ENCODE results near the gene TPGS1.
"Not testable (repeated sequence)": the region's sequence is repeated elsewhere in the genome, so short reads cannot be mapped to it uniquely, and the experiment has no call there.

TPGS1 gene

DNA sequence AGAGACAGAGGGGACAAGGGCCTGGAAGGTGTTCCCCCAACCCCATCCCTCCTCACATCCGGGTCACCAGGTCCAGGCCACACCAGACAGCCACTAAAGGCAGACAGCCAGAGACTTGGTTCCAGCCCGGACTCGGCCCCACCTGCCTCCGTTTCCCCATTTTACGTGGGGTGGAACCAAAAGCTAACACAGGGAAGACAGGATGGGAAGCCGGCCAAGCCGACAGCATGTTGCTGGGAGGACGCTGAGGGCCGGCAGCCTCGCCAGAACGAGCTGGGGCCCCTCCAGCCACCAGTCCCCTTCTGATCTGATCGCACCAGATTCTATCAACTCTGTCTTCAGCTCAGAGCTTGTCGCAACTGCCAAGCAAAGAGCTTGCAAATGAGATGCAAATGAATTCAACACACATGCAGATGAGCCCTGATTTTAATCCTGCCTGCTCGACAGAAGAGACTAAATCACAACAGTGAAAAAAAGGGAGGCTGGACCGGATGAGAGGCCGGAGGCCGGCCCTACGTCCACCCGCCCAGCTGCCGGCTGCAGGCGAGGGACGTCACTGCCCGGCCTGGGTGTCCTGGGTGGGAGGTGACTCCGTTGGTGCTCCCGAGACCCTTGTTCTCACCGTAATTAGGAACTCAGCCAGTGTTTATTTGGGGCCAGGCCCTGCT lies 28.9 kb upstream of the TPGS1 start:
- DNase-seq = no peak

DNA sequence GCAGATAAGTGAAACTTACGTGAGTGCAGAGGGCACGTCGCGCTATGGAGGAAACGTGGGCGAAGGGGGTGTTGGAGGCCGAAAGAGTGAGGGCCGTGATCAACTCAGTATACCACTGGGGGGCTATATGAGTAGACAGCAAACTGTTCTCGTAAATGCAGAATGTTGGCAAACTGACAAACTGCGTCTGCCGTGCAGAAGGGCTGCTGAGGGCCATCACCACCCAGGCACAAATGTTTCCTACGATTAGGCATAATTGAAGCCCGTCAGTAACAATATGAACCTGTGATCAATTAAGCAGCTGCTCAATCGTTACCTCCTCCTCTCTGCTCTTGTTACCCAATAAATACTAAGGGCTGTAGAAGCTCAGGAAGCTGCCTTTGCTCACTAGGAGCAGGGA lies 28.3 kb upstream of the TPGS1 start:
- DNase-seq = no peak

DNA sequence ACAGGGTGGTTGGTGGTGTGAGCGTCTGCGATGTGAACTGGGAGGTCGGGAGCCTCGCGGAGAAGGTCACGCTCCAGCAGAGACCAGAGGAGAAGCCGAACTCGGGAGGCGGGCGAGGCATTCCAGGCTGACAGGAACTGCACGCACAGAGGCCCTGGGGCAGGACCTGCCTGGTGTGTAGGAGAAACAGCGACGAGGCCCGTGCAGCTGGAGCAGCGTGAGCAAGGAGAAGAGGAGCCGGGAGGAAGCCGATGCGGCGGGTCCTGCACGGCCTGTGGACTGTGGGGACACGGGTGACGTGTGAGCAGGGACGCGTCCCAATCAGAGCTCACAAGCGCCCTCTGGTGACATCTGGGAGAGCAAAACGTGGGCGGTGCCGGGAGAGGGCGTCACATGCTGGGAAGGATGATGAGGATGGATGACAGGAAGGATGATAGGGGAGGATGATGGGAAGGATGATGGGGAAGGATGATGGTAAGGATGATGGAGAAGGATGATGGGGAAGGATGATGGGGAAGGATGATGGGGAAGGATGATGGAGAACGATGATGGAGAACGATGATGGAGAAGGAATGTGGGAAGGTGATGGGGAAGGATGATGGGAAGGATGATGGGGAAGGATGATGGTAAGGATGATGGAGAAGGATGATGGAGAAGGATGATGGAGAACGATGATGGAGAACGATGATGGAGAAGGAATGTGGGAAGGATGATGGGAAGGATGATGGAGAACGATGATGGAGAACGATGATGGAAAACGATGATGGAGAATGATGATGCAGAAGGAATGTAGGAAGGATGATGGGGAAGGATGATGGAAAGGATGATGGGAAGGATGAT lies 27.1 kb upstream of the TPGS1 start:
- DNase-seq = peak; percentile 34

DNA sequence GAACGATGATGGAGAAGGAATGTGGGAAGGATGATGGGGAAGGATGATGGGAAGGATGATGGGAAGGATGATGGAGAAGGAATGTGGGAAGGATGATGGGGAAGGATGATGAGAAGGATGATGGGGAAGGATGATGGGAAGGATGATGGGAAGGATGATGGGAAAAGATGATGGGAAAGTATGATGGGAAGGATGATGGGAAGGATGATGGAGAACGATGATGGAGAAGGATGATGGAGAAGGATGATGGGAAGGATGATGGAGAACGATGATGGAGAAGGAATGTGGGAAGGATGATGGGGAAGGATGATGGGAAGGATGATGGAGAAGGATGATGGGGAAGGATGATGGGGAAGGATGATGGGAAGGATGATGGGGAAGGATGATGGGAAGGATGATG lies 26.2 kb upstream of the TPGS1 start:
- not testable (repeated sequence) for DNase-seq

DNA sequence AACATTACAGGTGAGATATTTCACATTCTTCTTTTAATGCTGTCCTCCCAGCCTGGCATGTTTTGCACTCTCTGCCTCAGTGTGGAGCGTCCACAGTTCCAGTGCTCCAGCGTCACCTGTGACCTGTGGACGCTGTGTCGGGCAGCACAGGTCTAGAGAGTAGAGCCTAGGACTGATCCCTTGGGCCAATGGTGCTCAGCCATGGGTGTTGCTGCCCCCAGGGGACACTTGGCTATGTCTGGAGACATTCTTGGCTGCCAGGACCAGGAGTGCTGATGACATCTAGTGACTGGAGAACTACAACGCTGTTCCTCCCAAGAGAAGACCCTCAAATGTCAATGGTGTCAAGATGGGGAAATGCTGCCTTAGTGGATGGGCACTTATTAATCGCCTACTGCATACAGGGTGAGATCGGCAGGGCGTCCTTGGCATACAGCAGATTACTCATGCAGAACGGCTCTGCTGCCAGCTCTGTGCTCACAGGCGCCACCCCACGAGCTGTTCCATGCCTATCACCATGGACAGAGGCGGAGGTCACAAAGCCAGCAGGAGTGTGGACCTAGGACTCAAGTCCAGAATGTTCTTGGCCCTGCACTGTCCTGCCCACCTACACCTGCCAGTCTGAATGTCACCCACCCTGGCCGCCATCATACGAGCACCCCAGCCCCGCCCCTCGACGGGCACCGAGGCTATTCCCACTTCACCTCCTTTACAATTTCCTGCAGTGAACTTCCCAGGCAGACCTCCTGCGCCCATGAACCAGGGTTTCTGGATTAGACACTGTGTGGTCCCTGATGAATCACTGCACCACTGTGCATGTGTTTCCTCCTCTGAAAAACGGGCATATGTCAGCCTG lies 24.9 kb upstream of the TPGS1 start:
- DNase-seq = no peak

DNA sequence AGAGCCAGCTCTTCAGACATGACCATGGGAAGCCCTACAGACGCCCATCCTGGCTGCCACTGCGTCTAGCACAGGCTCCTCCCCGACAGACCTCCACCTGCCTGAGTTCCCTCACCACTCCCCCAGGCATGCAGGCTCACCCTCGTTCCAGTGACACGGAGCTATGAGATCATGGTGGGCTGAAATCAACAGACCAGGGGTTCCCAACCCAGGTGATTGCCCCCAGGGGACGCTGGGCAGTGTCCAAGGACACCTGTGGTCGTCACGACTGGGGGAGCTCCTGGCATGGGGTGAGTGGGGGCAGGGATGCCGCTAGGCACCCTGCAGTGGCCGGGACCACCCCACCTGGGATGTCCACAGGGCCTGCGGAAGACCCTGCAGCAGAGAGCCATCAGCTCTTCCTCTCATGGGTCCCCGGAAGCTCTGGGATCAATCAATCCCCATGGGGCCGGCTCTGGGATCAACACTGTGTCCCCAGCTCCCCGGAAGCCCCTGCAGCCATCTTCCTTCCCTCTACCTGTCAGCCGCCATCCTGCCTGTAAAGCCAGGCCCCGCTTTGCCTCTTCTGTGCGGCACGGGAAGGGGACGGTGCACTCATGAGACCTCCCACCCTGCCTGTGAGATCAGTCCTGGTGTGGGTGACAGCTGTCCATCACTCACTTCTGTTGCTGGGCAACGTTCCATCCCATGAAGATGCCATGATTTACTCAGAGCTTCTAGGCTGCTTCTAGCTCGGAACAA lies 23.8 kb upstream of the TPGS1 start:
- DNase-seq = no peak

DNA sequence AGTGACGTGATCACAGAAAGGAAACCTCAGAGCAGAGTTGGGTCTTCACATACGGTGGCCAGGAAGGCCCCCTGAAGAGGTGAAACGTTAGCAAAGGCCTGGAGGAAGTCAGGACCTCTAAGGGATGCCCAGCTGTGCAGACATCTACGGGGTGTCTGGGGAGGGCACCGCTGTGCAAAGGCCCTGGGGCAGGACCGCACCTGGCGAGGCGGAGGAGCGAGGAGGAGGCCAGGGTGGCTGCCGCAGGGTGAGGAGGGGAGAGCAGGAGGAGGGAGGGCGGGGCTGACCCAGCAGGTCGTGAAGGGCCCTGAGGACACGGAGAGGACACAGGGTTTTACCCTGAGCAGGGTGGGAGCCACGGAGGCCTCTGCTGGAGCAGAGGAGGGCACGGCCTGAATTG lies 22.8 kb upstream of the TPGS1 start:
- no peak for DNase-seq

DNA sequence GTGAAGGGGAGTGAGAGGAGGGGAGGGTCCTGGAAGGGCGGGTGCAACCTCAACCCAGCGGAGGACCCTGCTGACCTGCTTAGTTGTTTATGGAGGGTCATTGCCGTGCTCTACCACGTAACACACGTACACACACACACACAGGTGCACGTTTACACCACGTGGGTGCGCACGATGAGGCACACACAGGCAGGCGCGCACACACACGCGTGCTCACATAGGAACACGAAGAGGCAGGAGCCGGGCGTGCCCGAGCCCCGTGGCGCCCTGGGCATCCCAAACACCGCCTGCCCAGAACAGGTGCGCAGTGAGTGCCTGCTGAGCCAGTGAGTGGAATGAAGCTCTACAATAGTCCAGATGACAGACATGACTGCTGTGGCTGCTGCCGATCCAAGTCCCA lies 22.2 kb upstream of the TPGS1 start:
- DNase-seq = no peak

DNA sequence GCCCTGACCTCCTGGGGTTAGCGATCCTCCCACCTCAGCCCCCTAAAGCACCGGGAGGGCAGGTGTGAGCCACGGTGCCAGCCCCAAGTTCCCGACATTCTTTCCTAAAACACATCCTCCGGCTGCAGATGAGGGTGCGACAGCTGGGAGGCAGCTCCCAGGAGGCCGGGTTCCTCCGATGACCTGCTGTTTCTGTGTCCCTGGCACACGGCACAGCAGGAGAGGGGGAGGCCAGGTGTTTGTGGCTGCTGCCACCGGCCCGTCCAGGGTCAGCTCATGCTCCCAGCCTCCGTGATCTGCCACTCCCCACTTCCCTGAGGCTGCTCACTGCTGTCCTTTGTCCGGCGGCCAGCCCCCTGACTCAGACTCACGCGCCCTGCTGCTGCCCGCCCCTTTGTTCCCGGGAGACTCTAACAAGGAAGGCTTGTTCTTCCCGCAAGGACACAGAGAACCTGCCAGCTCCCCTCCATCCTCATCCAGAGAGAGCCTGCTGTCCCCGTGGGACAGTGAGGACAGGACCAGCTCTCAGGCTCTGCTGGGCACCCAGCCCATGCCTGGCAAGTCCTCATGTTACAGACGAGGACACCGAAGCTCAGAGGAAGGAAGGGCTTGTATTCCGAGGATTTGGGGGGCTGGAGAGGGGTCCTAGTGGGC lies 21.6 kb upstream of the TPGS1 start:
- no peak for DNase-seq

DNA sequence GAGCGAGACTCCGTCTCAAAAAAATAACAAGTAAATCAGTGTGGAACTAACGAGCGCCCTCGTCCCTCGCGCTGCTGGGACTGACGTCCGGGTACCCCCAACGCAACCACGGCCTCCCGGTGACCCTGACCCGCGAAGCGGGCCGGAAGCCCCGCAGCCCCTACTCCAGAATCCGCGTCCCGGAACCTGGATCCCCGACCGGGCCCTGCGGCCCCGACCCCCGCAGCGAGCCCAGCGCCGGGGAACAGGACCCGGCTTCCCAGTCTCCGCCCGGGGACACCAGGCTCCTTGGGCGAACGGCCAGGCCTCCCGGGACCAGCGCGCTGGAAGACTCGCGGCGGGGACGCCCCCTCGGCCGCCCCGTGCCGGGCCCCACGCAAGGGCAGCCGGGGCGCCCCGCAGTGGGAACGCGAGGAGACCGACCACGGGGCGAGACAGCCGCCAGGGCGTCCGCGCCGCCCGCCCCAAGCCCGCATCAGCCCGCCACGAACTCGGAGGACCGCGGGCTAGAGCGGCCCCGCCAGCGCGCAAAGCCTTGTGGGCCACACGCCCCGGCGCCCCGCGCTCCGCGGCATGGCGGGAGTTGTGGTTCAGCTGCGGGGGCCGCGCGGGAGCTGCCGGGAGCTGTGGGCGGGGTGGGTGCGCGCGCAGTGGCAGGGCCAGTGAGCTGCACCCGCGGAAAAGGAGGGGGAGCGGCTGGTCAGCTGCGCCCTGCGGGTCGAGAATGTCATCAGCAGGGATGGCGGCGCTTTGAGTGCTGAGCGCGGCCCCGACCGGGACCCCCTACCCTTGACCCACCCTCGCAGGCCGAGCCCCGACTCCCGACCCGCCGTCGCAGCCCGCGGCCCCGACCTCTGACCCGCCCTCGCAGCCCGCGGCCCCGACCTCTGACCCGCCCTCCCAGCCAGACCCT lies 18.5 kb upstream of the TPGS1 start:
- peak; percentile 96 for DNase-seq

DNA sequence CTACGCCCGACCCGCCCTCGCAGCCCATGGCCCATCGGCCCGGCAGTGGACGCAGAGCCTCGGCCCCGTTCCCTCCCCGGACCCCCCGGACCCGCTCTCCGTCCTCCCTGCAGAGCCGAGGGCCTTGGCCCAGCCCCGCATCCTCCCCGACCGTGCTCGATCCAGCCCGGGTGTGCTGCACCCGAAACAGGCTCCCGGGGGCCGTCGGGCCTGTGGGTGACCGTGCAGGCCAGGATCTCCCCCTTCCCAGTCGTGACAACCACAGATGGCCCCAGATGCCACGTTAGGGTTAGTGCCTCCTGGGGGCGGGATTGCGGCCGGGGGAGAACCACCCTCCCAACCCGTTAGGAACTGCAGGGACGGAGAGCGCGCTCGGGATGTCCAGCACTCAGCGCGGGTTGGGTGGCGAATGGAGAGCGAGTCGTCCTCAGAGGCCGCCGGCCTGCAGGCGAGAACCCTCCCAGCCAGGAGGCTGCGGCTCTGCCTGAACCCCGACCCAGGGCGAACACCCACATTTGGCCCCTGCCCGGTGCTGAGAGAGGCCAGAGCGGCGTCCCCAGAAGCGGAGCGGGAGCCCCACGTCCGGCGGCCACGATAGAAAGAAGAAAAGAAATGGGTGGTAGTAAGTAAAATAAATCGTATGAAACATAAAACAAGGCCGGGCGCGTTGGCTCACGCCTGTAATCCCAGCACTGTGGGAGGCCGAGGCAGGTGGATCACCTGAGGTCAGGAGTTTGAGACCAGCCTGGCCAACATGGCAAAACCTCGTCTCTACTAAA lies 17.7 kb upstream of the TPGS1 start:
- no peak for DNase-seq

DNA sequence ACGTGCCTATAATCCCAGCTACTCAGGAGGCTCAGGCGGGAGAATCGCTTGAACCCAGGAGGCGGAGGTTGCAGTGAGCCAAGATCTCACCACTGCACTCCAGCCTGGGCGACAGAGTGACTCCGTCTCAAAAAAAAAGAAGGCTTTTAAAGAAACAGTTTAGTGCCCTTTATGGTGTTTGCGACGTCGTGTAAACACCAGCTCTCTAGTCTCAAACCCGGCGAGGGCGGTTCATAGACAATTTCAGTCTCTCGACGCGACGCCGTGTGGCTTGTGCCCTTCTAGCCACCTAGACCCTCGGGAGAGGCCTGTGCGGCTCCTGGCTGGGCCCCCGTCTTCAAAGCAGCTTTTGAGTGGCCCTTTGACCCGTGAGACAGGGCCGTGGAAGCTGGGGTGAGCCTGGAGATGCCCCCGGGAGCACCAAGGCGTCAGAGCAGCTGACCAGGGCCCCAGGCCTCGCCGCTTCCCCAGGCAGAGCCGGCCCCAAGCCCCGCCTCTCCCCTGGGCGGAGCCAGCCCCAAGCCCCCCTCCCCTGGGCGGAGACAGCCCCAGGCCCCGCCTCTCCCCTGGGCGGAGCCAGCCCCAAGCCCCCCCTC lies 16.1 kb upstream of the TPGS1 start:
- DNase-seq = no peak

DNA sequence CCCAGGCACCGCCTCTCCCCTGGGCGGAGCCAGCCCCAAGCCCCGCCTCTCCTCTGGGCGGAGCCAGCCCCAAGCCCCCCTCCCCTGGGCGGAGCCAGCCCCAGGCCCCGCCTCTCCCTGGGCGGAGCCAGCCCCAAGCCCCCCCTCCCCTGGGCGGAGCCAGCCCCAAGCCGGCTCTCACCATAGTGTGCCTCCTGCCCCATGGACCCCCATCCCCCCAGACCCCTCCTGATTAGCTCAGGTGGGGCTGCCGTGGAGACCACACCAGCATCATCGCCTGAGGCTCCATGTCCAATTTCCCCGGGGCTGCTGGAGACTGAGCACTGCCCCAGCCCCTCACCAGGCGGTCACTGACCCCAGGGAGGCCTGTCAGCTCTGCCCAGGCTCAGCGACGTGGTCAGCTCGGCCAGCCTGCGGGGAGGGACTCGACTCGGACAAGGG lies 15.2 kb upstream of the TPGS1 start:
- peak; percentile 41 for DNase-seq

DNA sequence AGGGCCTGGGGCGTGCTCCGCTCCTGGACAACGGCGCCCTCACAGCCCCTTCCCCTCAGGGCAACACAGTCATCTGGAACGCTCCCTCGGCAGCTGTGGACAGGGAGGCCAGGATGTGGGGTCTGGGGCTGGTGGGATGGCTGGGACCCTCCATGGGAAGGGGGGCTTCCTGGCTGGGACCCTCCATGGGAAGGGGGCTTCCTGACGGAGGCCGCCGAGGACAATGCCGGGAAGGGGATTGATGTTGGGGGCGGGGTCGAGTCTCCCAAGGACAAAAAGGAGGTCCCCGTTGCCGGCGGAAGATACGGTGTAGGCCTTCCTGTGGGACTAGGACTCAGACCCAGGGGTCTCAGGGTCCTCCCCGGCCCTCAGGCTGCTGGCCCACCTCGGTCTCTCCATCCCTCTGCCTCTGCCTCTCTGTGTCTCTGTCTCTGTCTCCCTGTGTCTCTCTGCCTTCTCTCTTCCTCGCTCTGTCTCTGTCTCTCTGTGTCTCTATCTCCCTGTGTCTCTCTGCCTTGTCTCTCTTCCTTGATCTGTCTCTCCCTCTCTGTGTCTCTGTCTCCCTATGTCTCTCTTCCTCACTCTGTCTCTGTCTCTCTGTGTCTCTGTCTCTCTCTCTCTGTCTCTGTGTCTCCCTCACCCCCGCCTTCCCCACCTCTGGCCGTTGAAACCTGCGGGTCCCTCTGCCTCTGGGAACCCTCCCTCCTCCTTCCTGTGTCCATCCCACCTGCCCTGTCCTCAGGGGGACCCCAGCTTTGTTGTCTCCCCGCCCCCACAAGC lies 13.7 kb upstream of the TPGS1 start:
- DNase-seq = no peak

DNA sequence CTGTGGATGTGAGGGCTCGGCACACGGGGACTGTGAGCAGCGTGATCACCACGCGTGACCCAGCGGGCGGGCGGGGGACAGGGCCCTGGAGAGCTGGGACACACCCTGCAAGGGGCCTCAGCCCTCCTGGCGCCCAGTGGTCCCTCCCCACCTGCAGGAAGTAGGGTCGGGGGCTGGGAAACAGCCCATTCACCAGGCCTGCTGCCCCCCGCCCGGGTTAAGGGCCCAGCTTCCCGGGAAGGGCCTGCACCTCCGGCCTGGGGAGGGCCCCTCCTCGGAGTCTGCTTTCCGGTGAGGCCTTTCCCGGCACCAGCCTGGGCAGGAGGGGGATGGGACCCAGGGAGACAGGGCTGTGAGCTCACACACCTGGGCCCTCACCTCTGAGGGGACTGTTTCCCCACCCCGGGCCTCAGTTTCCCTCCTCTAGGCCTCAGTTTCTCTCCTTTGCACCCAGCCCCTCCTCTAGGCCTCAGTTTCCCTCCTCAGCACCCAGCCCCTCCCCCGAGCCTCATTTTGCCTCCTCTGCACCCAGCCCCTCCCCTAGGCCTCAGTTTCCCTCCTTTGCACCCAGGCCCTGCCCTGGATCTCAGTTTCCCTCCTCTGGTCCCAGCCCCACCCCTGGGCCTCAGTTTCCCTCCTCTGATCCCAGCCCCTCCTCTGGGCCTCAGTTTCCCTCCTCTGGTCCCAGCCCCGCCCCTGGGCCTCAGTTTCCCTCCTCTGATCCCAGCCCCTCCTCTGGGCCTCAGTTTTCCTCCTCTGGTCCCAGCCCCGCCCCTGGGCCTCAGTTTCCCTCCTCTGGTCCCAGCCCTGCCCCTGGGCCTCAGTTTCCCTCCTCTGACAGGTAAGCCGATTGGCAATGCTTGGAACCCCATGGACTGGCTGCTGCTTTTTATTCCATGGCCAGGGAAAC lies 12.9 kb upstream of the TPGS1 start:
- DNase-seq = no peak

DNA sequence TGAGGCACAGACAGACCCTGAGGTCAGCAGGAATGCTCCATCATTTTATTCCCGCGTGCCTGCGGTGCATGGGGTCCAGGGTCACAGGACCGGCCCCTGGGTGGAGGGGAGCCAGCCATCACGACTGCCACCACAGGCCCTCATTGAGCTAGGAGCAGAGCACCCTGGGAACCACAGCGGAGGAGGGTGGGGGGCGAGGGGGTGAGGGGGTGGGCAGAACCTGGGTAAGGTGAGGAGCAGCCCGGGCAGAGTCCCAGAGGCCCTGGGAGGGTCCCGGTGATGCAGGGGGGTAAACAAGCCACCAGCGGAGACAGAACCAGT lies 12.3 kb upstream of the TPGS1 start:
- no peak for DNase-seq

DNA sequence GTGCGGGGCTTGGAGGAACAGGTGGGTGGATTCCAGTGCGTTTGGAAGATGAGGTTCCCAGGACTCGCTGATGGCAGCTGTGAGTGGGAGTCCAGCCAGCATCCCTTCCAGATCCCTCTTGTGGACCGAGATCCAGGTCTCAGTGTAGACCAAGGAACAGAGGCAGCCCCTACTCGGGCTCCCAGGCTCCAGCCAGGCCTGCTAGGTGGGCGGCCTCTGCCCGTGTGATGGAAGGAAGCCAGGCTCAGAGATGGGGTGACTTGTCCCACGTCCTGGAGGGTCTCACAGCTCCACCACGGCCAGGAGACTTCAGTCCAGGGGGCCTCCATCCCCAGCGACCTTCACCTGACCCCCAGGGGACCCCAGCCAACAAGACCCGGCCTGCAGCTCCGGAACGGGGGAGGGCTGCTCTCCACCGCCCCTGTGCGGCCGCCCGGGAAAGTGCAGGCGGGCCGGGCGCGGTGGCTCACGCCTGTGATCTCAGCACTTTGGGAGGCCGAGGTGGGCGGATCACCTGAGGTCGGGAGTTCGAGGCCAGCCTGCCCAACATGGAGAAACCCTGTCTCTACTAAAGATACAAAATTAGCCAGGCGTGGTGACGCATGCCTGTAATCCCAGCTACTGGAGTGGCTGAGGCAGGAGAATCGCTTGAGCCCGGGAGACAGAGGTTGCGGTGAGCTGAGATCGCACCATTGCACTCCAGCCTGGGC lies 11.7 kb upstream of the TPGS1 start:
- DNase-seq = peak; percentile 49

All from stimulated activated CD4-positive, alpha-beta T cell treated with anti-CD3 and anti-CD28 coated beads, Interleukin-4, amount 100 ng/mL, for 1 hour (primary cell).